ENCODE measurements around the gene MBD3L2B. TPM values are rescaled to one million over a fixed set of nuclear protein-coding genes. Genes with fewer than 3 reads are reported as not detected.
"Not testable (repeated sequence)": the region's sequence is repeated elsewhere in the genome, so short reads cannot be mapped to it uniquely, and the experiment has no call there.

The MBD3L2B gene
- total RNA-seq, 1 donor from 2014 or later = not detected

DNA sequence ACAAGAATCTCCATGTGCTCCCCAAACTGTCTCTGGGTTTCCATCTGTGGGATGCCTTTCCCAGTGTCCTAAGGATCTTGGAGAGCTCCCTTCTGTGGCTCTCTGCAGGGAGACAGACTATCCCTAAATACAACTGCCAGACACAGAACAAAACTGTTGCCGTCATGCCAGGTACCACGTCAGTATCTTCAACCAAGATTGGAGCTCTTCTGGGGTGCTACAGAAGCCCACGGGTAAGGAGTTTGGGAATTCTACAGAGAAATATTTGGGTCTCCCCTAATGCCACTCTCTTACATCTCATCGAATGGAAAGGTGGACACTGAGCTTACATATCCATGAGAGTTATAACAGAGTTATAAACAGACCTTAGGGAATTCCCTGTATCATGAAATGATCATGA, 42.1 kb upstream of the MBD3L2B start:
- no peak overlapping the region for H3K4me3 Mint-ChIP-seq
- peaks cover 5% of the 10 kb centered on the region for H3K27me3 Mint-ChIP-seq (ENCODE audit: insufficient read depth, low read depth)
- DNase-seq (ENCODE audit: low spot score) = peak; percentile 7

DNA sequence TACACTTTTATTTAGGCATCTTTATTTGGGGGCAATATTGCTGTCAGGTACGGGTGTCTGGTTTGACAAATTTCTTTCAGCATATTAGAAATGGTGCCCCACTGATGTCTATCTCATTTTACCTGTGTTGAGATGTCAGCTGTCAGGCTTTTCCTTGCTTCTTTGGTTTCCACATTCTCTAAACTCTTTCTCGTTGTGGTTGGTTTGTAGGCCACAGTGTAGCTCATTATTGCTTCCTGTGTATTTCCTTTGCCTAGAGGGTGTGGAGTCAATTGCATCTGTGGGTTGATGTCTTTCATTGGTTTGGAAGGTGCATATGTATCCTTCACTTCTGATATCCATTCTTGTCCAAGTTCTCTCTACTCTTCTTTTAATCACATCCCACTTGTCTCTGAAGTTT, 38.7 kb upstream of the MBD3L2B start:
- not testable (repeated sequence) for H3K9me3 Mint-ChIP-seq, H3K36me3 Mint-ChIP-seq

More for the DNA sequence above, 42.1 kb upstream of the MBD3L2B start:
- Histone ChIP-seq H3K9ac (no peak overlapping the region), H3K9me3 (ENCODE audit: low read depth) (peaks cover 4% of the 10 kb centered on the region), H3K4me3 (no peak overlapping the region), H3K36me3 (no peaks in the 10 kb centered on the region), H2AFZ (replicated peaks) (no peak overlapping the region), H3F3A (ENCODE audit: low read depth) (peaks cover 11% of the 10 kb centered on the region), H3K27me3 (no peaks in the 10 kb centered on the region), H3K4me2 (no peak overlapping the region), H3K79me2 (ENCODE audit: low read depth) (no peaks in the 10 kb centered on the region), H3K4me1 (no peaks in the 10 kb centered on the region), H4K20me1 (ENCODE audit: low read depth) (no peaks in the 10 kb centered on the region), H3K27ac (no peak overlapping the region)
- no peaks in the 10 kb centered on the region for H3K36me3 Mint-ChIP-seq
- no peaks in the 10 kb centered on the region for H3K4me1 Mint-ChIP-seq
- TF ChIP-seq EZH2 (IDR thresholded peaks at IDR 0.05) (no peak), EZH2phosphoT487 (IDR thresholded peaks at IDR 0.05) (no peak)
- TF ChIP-seq, protein P1, sequence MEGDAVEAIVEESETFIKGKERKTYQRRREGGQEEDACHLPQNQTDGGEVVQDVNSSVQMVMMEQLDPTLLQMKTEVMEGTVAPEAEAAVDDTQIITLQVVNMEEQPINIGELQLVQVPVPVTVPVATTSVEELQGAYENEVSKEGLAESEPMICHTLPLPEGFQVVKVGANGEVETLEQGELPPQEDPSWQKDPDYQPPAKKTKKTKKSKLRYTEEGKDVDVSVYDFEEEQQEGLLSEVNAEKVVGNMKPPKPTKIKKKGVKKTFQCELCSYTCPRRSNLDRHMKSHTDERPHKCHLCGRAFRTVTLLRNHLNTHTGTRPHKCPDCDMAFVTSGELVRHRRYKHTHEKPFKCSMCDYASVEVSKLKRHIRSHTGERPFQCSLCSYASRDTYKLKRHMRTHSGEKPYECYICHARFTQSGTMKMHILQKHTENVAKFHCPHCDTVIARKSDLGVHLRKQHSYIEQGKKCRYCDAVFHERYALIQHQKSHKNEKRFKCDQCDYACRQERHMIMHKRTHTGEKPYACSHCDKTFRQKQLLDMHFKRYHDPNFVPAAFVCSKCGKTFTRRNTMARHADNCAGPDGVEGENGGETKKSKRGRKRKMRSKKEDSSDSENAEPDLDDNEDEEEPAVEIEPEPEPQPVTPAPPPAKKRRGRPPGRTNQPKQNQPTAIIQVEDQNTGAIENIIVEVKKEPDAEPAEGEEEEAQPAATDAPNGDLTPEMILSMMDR (IDR thresholded peaks at IDR 0.05) = no peak
- H3K27ac Mint-ChIP-seq = no peak overlapping the region
- peaks cover 5% of the 10 kb centered on the region for H3K9me3 Mint-ChIP-seq

DNA sequence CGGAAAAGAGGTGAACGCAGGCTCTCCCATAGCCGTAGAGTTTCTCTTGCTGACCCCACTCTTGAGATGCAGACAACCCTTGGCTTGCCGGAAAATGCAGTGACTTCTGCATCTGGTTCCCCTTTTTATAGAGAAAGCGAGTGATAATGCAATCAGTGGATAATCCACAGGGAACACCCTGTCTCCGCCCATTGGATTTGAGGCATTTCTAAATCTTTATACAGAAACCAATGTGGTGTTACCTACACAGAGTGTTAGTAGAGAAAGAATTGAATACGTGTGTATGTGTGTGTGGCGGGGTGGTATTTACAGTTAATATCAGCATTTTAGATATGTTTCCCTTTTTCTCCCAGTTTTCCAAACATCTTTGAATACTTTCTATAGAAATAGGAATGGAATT, 37.3 kb upstream of the MBD3L2B start, which contains the start of gene MBD3L3:
MBD3L3 (minus strand) TSS at position 101 of the 400 bp plus-strand sequence; CDS start at position 30, 71 bp downstream.
- H3K27ac ChIP-seq; H2AFZ ChIP-seq (replicated peaks); H3K9me3 Mint-ChIP-seq; H3K27ac Mint-ChIP-seq; H3K4me2 ChIP-seq; DNase-seq (ENCODE audit: low spot score); H3K4me1 Mint-ChIP-seq; H3K9ac ChIP-seq; H3K4me1 ChIP-seq; H3K79me2 ChIP-seq (ENCODE audit: low read depth); H3K9me3 ChIP-seq (ENCODE audit: low read depth); H3K27me3 ChIP-seq; H3K36me3 Mint-ChIP-seq; H4K20me1 ChIP-seq (ENCODE audit: low read depth); H3K4me3 Mint-ChIP-seq; H3K36me3 ChIP-seq; H3K4me3 ChIP-seq; H3K27me3 Mint-ChIP-seq (ENCODE audit: insufficient read depth, low read depth): not testable (repeated sequence)
- H3F3A ChIP-seq (ENCODE audit: low read depth) = peaks cover 12% of the 10 kb centered on the region

More for the DNA sequence above, 38.7 kb upstream of the MBD3L2B start:
- H3K9ac ChIP-seq; H3K4me1 Mint-ChIP-seq; H3K27me3 ChIP-seq; H3K4me3 ChIP-seq; H3K4me3 Mint-ChIP-seq; H3K27me3 Mint-ChIP-seq (ENCODE audit: insufficient read depth, low read depth); H3K4me2 ChIP-seq; H3K4me1 ChIP-seq; H3K9me3 ChIP-seq (ENCODE audit: low read depth); H4K20me1 ChIP-seq (ENCODE audit: low read depth); H3K36me3 ChIP-seq; H2AFZ ChIP-seq (replicated peaks); DNase-seq (ENCODE audit: low spot score); H3K79me2 ChIP-seq (ENCODE audit: low read depth); H3K27ac ChIP-seq; H3K27ac Mint-ChIP-seq: not testable (repeated sequence)
- peaks cover 11% of the 10 kb centered on the region for H3F3A ChIP-seq (ENCODE audit: low read depth)

DNA sequence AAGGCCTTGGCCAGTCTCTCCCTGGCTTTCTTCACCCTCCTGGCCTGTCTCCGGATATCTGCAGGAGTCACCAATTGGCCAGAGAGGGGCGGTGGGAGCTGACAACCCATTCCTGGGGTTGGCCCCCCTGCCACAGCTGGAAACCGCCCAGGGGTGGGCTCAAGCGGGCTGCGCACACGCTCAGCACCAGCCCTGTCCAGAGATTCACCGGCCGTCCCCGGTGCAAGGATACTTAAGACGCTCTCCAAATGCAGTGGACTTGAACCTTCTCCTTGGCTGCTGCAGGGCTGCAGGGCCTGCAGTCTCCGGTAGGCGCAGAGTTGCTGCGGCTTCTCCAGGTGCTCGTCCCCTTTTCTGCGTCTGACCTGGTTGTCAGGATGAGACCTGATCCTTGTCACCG, 35.1 kb upstream of the MBD3L2B start:
- not testable (repeated sequence) for H3K27ac ChIP-seq; H3K4me1 ChIP-seq; H3K27me3 Mint-ChIP-seq (ENCODE audit: insufficient read depth, low read depth); H3F3A ChIP-seq (ENCODE audit: low read depth); H3K27ac Mint-ChIP-seq; H3K79me2 ChIP-seq (ENCODE audit: low read depth); H3K9me3 Mint-ChIP-seq; H3K36me3 Mint-ChIP-seq; H3K4me1 Mint-ChIP-seq; H4K20me1 ChIP-seq (ENCODE audit: low read depth); H3K4me2 ChIP-seq; DNase-seq (ENCODE audit: low spot score); H3K27me3 ChIP-seq; H3K4me3 ChIP-seq; H2AFZ ChIP-seq (replicated peaks); H3K36me3 ChIP-seq; H3K9ac ChIP-seq; H3K9me3 ChIP-seq (ENCODE audit: low read depth); H3K4me3 Mint-ChIP-seq

DNA sequence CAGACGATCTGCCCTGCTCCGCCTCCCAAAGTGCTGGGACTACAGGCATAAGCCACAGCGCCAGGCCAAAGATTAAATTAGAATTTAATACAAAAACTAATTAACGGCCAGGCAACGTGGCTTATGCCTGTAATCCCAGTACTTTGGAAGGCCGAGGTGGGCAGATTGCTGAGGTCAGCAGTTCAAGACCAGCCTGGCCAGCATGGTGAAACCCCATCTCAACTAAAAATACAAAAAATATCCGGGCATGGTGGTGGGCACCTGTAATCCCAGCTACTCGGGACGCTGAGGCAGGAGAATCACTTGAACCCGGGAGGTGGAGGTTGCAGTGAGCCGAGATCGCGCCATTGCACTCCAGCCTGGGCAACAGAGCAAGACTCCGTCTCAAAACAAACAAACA, 34.4 kb upstream of the MBD3L2B start:
- H3K36me3 Mint-ChIP-seq; H3K36me3 ChIP-seq; H3K79me2 ChIP-seq (ENCODE audit: low read depth); H3K9ac ChIP-seq; H3K9me3 Mint-ChIP-seq; H2AFZ ChIP-seq (replicated peaks); DNase-seq (ENCODE audit: low spot score); H3K4me1 Mint-ChIP-seq; H3K4me3 Mint-ChIP-seq; H3K9me3 ChIP-seq (ENCODE audit: low read depth); H4K20me1 ChIP-seq (ENCODE audit: low read depth); H3K27me3 ChIP-seq; H3K27ac ChIP-seq; H3F3A ChIP-seq (ENCODE audit: low read depth); H3K4me1 ChIP-seq; H3K27ac Mint-ChIP-seq; H3K4me3 ChIP-seq; H3K27me3 Mint-ChIP-seq (ENCODE audit: insufficient read depth, low read depth); H3K4me2 ChIP-seq: not testable (repeated sequence)

DNA sequence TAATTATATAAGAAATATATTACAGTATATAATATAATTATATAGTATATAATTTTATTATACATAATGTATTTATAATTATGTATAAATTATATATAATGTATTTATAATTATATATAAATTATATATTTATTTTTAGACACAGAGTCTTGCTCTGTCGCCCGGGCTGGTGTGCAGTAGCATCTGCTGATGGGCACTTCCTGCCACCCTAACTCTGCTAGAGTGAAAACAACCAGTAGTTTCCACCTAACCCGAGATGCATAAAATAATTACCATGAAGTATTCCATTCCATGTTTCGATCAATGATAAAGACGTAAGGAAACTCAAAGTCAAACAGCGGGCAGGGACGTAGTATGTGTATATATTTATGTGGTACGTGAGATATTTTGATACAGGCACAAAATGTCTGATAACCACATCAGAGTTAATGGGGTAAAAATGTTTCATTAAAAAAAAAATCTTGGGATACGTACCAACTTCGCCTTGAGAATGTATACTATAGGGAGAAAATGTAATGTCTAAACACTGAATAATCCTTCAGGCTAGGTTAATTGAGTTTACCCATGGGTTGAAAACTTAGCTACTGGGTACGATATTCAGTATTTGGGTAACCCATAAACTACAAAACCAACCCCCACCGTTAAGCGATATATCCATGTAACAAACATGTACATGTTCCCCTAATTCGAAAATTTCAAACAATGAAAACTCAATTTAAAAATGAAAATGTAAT, 33.6 kb upstream of the MBD3L2B start:
- H3F3A ChIP-seq (ENCODE audit: low read depth); H3K36me3 Mint-ChIP-seq; H4K20me1 ChIP-seq (ENCODE audit: low read depth); H3K79me2 ChIP-seq (ENCODE audit: low read depth); H2AFZ ChIP-seq (replicated peaks); H3K4me1 Mint-ChIP-seq; H3K27me3 Mint-ChIP-seq (ENCODE audit: insufficient read depth, low read depth); H3K4me2 ChIP-seq; H3K4me3 Mint-ChIP-seq; H3K9me3 Mint-ChIP-seq; H3K27me3 ChIP-seq; H3K4me3 ChIP-seq; H3K27ac ChIP-seq; DNase-seq (ENCODE audit: low spot score); H3K9me3 ChIP-seq (ENCODE audit: low read depth); H3K27ac Mint-ChIP-seq; H3K36me3 ChIP-seq; H3K4me1 ChIP-seq; H3K9ac ChIP-seq: not testable (repeated sequence)

DNA sequence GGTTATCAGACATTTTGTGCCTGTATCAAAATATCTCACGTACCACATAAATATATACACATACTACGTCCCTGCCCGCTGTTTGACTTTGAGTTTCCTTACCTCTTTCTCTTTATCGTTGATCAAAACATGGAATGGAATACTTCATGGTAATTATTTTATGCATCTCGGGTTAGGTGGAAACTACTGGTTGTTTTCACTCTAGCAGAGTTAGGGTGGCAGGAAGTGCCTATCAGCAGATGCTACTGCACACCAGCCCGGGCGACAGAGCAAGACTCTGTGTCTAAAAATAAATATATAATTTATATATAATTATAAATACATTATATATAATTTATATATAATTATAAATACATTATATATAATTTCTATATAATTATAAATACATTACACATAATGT, 31.7 kb upstream of the MBD3L2B start:
- not testable (repeated sequence) for H3K36me3 ChIP-seq, H3K36me3 Mint-ChIP-seq, H3K4me1 Mint-ChIP-seq

More for the DNA sequence above, 31.7 kb upstream of the MBD3L2B start:
- H3K9me3 Mint-ChIP-seq; H3K27me3 Mint-ChIP-seq (ENCODE audit: insufficient read depth, low read depth); H3K4me2 ChIP-seq; H3K27ac Mint-ChIP-seq; H3K79me2 ChIP-seq (ENCODE audit: low read depth); H2AFZ ChIP-seq (replicated peaks); H3K4me3 Mint-ChIP-seq; H3K9me3 ChIP-seq (ENCODE audit: low read depth); H3K4me1 ChIP-seq; H3K4me3 ChIP-seq; H3F3A ChIP-seq (ENCODE audit: low read depth); DNase-seq (ENCODE audit: low spot score); H4K20me1 ChIP-seq (ENCODE audit: low read depth); H3K27ac ChIP-seq; H3K9ac ChIP-seq; H3K27me3 ChIP-seq: not testable (repeated sequence)

All from neural progenitor cell (in vitro differentiated cells).